Measurements from ENCODE around the gene RAB3IL1.

DNA sequence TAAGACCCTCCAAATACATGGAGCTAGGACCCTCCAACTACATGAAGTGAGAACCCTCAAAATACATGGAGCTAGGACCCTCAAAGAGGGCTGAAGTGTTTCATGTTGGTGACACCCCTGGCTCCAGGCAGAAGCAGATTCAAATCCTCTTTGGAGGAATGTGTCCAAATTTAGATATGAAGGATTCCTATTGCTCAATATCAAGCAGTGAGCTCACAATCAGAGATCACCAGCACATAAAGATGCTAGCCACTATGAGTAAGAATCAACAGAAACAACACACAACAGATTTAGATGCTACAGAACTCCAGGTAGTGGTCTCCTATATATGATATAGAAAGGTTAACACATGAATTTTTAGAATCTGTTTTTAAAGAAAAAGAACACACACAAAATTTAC, 11.2 kb upstream of the RAB3IL1 start:
- TF ChIP-seq, protein P1, sequence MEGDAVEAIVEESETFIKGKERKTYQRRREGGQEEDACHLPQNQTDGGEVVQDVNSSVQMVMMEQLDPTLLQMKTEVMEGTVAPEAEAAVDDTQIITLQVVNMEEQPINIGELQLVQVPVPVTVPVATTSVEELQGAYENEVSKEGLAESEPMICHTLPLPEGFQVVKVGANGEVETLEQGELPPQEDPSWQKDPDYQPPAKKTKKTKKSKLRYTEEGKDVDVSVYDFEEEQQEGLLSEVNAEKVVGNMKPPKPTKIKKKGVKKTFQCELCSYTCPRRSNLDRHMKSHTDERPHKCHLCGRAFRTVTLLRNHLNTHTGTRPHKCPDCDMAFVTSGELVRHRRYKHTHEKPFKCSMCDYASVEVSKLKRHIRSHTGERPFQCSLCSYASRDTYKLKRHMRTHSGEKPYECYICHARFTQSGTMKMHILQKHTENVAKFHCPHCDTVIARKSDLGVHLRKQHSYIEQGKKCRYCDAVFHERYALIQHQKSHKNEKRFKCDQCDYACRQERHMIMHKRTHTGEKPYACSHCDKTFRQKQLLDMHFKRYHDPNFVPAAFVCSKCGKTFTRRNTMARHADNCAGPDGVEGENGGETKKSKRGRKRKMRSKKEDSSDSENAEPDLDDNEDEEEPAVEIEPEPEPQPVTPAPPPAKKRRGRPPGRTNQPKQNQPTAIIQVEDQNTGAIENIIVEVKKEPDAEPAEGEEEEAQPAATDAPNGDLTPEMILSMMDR (IDR thresholded peaks at IDR 0.05; ENCODE audit: low read depth, low read length) = no peak
- TF ChIP-seq EZH2phosphoT487 (IDR thresholded peaks at IDR 0.05; ENCODE audit: low read depth) = no peak

Measured in OCI-LY3 (cell line).